ENCODE data around the gene SPC24. TPM values are rescaled to one million over a fixed set of nuclear protein-coding genes. Genes with fewer than 3 reads are reported as not detected.

The SPC24 gene
- total RNA-seq: 8.3 to 22.9 TPM (median 8.4 TPM) in 3 replicates
- long read RNA-seq, partial matches to known transcripts: 1 of 6 reads
- long read RNA-seq, other reads (novel, unspliced or antisense): 1 of 6 reads

DNA sequence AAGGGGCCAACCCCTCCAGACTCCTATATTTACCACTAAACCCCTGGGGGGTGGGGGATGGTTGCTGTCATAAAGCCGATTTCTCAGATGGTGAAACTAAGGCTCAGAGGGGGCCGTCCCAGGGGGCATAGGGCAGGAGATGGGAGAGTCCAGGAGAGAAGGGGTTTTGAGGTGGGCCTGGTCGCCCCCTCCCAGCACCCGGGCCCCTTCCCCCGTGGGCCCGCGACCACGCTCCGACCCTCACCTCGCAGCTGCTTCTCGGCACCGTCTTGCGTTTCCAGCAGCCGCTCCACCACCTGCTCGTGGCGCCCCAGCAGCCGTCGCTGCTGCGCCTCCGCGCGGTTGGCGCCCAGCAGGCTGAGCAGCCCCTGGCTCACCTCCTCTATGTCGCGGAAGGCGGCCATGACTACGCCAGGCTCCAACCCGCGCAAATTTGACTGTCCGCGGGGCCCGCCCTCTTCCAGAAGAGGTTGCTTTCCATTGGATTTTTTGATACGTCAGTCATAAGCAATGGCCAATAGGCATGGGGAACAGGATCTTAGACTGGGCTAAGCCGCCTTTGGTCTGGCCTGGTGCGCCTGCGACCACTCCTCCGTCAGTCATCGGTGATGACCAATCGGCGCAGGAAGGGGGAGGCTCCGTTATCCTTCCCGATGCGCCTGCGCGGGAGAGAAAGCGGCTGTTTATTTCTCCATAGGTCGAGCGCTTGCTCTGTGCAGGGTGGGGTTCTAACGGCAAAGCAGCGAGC, at the start of gene SPC24:
SPC24 (minus strand) TSS at position 410 of the 748 bp plus-strand sequence; CDS start at position 404, 6 bp downstream.
- Mint-ChIP-seq H3K4me3 (ENCODE audit: unreplicated experiment) (peak within 1 kb of the TSS; percentile 76), H3K9me3 (ENCODE audit: low read depth) (no peaks in the 10 kb centered on the region), H3K4me1 (ENCODE audit: low read depth) (peaks cover 72% of the 10 kb centered on the region), H3K27ac (ENCODE audit: unreplicated experiment) (peak within 1 kb of the TSS; percentile 85), H3K36me3 (ENCODE audit: low read depth) (no peaks in the 10 kb centered on the region), H3K27me3 (ENCODE audit: low read depth) (no peaks in the 10 kb centered on the region)
- TF ChIP-seq, protein P1, sequence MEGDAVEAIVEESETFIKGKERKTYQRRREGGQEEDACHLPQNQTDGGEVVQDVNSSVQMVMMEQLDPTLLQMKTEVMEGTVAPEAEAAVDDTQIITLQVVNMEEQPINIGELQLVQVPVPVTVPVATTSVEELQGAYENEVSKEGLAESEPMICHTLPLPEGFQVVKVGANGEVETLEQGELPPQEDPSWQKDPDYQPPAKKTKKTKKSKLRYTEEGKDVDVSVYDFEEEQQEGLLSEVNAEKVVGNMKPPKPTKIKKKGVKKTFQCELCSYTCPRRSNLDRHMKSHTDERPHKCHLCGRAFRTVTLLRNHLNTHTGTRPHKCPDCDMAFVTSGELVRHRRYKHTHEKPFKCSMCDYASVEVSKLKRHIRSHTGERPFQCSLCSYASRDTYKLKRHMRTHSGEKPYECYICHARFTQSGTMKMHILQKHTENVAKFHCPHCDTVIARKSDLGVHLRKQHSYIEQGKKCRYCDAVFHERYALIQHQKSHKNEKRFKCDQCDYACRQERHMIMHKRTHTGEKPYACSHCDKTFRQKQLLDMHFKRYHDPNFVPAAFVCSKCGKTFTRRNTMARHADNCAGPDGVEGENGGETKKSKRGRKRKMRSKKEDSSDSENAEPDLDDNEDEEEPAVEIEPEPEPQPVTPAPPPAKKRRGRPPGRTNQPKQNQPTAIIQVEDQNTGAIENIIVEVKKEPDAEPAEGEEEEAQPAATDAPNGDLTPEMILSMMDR (IDR thresholded peaks at IDR 0.05): peak; percentile 16
- DNase-seq (ENCODE audit: low spot score): peak; percentile 98

DNA sequence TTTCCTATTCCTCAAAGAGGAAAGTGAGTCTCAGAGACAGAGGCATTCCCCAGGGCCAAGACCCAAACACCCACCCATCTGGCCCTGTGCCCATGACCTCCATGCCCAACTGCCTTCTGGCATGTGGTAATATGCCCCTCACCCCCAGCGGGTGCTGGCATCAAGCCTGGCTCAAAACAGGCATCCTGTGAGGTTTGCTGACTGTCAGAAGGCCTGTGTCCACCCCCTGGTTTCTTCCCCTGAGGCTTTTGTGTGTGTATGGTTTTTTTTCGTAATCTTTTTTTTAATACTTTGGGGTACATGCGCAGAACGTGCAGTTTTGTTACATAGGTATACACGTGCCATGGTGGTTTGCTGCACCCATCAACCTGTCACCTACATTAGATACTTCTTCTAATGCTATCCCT, 49.4 kb upstream of the SPC24 start:
- TF ChIP-seq, protein P1 (IDR thresholded peaks at IDR 0.05): no peak
- no peaks in the 10 kb centered on the region for H3K9me3 Mint-ChIP-seq (ENCODE audit: low read depth)
- H3K4me3 Mint-ChIP-seq (ENCODE audit: unreplicated experiment): no peak overlapping the region
- no peak for DNase-seq (ENCODE audit: low spot score)
- peaks cover 35% of the 10 kb centered on the region for H3K4me1 Mint-ChIP-seq (ENCODE audit: low read depth)
- H3K27me3 Mint-ChIP-seq (ENCODE audit: low read depth): no peaks in the 10 kb centered on the region
- H3K36me3 Mint-ChIP-seq (ENCODE audit: low read depth): peaks cover 2% of the 10 kb centered on the region
- peak overlapping the region; percentile 84 for H3K27ac Mint-ChIP-seq (ENCODE audit: unreplicated experiment)

DNA sequence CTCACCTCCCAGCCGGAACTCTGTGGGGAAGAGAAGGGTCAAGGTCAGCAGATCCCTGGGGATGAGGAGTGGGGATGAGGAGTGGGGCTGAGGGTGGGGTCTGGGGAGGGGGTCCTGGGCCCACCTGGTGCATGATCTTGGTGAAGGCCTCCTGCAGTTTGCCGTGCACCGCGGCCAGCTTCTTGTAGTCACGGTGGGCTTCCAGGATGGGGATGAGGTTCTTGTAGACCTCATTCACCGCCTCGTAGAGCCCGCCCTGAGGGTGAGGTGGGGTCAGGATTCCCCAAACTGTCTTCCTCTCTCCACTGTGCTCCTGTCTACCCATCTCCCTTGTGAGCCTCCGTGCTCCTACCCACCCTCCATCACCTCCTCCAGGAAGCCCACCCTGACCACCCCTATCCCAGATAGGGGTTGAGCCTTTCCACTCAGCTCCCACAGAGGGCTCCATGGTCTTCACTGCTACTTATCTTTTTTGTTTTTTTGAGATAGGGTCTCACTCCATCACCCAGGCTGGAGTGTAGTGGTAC, 48.6 kb upstream of the SPC24 start:
- Mint-ChIP-seq H3K4me1 (ENCODE audit: low read depth) (peaks cover 35% of the 10 kb centered on the region), H3K27ac (ENCODE audit: unreplicated experiment) (peak overlapping the region; percentile 94), H3K36me3 (ENCODE audit: low read depth) (peaks cover 3% of the 10 kb centered on the region), H3K9me3 (ENCODE audit: low read depth) (no peaks in the 10 kb centered on the region), H3K4me3 (ENCODE audit: unreplicated experiment) (no peak overlapping the region), H3K27me3 (ENCODE audit: low read depth) (no peaks in the 10 kb centered on the region)
- TF ChIP-seq, protein P1 (IDR thresholded peaks at IDR 0.05): peak; percentile 75
- no peak for DNase-seq (ENCODE audit: low spot score)

- H3K4me3 Mint-ChIP-seq (ENCODE audit: unreplicated experiment): peak overlapping the region; percentile 17
- no peak for DNase-seq (ENCODE audit: low spot score)
- TF ChIP-seq, protein P1 (IDR thresholded peaks at IDR 0.05): peak; percentile 97
- peaks cover 40% of the 10 kb centered on the region for H3K4me1 Mint-ChIP-seq (ENCODE audit: low read depth)
- peaks cover 1% of the 10 kb centered on the region for H3K36me3 Mint-ChIP-seq (ENCODE audit: low read depth)
- peak overlapping the region; percentile 94 for H3K27ac Mint-ChIP-seq (ENCODE audit: unreplicated experiment)
- H3K9me3 Mint-ChIP-seq (ENCODE audit: low read depth): no peaks in the 10 kb centered on the region
- no peaks in the 10 kb centered on the region for H3K27me3 Mint-ChIP-seq (ENCODE audit: low read depth)
These were observed 47.9 kb upstream of the SPC24 start for GRCh38 chr19:11203194-11204075.
